ENCODE results near the gene MAP3K5.

- no peak for TF ChIP-seq CTCF (IDR thresholded peaks at IDR 0.05; ENCODE audit: extremely low read depth in 1 of 2, insufficient read depth in 1 of 2, low read depth in 1 of 2, low read length in 2 of 2)
- TF ChIP-seq EZH2 (IDR thresholded peaks at IDR 0.05; ENCODE audit: borderline replicate concordance, low read depth, low read length, severe bottlenecking), result no peak
- TF ChIP-seq POLR2A (IDR thresholded peaks at IDR 0.05; ENCODE audit: low read depth, low read length), result no peak
- TF ChIP-seq POLR2AphosphoS5 (IDR thresholded peaks at IDR 0.05; ENCODE audit: insufficient read depth, low read depth, low read length), result no peak
Measured at GRCh38 chr6:136657666-136658065, 134.6 kb downstream of the MAP3K5 start.

Measured in endothelial cell of umbilical vein (primary cell).